Tongue (tissue), 3 donors: ENCODE results near the gene KRTAP10-10. TPM values are rescaled to one million over a fixed set of nuclear protein-coding genes. Genes with fewer than 3 reads are reported as not detected.
"Not testable (repeated sequence)": the region's sequence is repeated elsewhere in the genome, so short reads cannot be mapped to it uniquely, and the experiment has no call there.

Experiments used
- DNase-seq: peaks from one replicate; pipeline ENCODE4 v3.0.0-alpha.2; 2015
- small RNA-seq: library from RNA; depleted of rRNA; stranded (forward); fragments of <200 nt; gene quantifications from one replicate; pipeline ENCODE3, GENCODE V24; 2014; ENCODE audit warnings: low replicate concordance
- total RNA-seq: library from RNA; depleted of rRNA; stranded (reverse); fragments of >200 nt; gene quantifications from one replicate; pipeline ENCODE4 v1.2.3, GENCODE V29; 2014

The KRTAP10-10 gene
- total RNA-seq, 1 donor from 2014 or later, result not detected

- no peak for DNase-seq
Measured at GRCh38 chr21:44684077-44684476, 46.9 kb downstream of the KRTAP10-10 start.

GRCh38 chr21:44684483-44684882 lies 47.3 kb downstream of the KRTAP10-10 start:
- DNase-seq, result no peak

- not testable (repeated sequence) for DNase-seq
Measured at GRCh38 chr21:44685050-44685449, 47.9 kb downstream of the KRTAP10-10 start.

- no peak for DNase-seq
Measured at GRCh38 chr21:44686000-44686781, 49.0 kb downstream of the KRTAP10-10 start.

- peak; percentile 16 for DNase-seq
Measured at GRCh38 chr21:44686843-44687561, 49.8 kb downstream of the KRTAP10-10 start.

GRCh38 chr21:44687671-44688070 lies 50.5 kb downstream of the KRTAP10-10 start:
- DNase-seq, result peak; percentile 59

Small RNA genes within 50 kb of the gene (small RNA-seq; reads per million reads assigned to genes)
- not detected for gene KRTAP12-6P

Other genes starting within 250 kb of the KRTAP10-10 start
- gene LRRC3, start 181.8 kb upstream of the KRTAP10-10 start, total RNA-seq, result 2.4 TPM
- gene KRTAP10-1, start 97.2 kb upstream of the KRTAP10-10 start, total RNA-seq, result not detected
- not detected for gene KRTAP10-2, start 85.9 kb upstream of the KRTAP10-10 start, total RNA-seq
- gene KRTAP10-3, start 78.6 kb upstream of the KRTAP10-10 start, total RNA-seq, result not detected
- gene KRTAP10-4, start 63.6 kb upstream of the KRTAP10-10 start, total RNA-seq, result not detected
- not detected for gene KRTAP10-5, start 56.8 kb upstream of the KRTAP10-10 start, total RNA-seq
- not detected for gene KRTAP10-6, start 44.9 kb upstream of the KRTAP10-10 start, total RNA-seq
- gene KRTAP10-7, start 36.8 kb upstream of the KRTAP10-10 start, total RNA-seq, result not detected
- not detected for gene KRTAP10-8, start 25.3 kb upstream of the KRTAP10-10 start, total RNA-seq
- gene KRTAP10-9, start 10.3 kb upstream of the KRTAP10-10 start, total RNA-seq, result not detected
- gene KRTAP10-11, start 9.1 kb downstream of the KRTAP10-10 start, total RNA-seq, result not detected
- not detected for gene KRTAP12-4, start 17.3 kb downstream of the KRTAP10-10 start, total RNA-seq
- gene KRTAP12-3, start 20.6 kb downstream of the KRTAP10-10 start, total RNA-seq, result not detected
- gene KRTAP12-2, start 29.6 kb downstream of the KRTAP10-10 start, total RNA-seq, result not detected
- gene KRTAP12-1, start 44.8 kb downstream of the KRTAP10-10 start, total RNA-seq, result not detected
- gene KRTAP10-12, start 59.8 kb downstream of the KRTAP10-10 start, total RNA-seq, result not detected
- 1.0 TPM for gene TSPEAR, start 74.2 kb downstream of the KRTAP10-10 start, total RNA-seq
- gene UBE2G2, start 164.5 kb downstream of the KRTAP10-10 start, total RNA-seq, result 80.2 TPM
- gene SUMO3, start 180.7 kb downstream of the KRTAP10-10 start, total RNA-seq, result 52.4 TPM
- gene PTTG1IP, start 236.3 kb downstream of the KRTAP10-10 start, total RNA-seq, result 172 TPM